Measurements from ENCODE around the gene ECSCR.
"Not testable (repeated sequence)": the region's sequence is repeated elsewhere in the genome, so short reads cannot be mapped to it uniquely, and the experiment has no call there.

ECSCR gene

GRCh38 chr5:139410121-139410992 lies 52.2 kb downstream of the ECSCR start:
- DNase-seq, result no peak

GRCh38 chr5:139409116-139409515 lies 53.4 kb downstream of the ECSCR start:
- not testable (repeated sequence) for DNase-seq

GRCh38 chr5:139408191-139408590 lies 54.4 kb downstream of the ECSCR start:
- no peak for DNase-seq

GRCh38 chr5:139407517-139407916 lies 55.0 kb downstream of the ECSCR start:
- DNase-seq, result no peak

GRCh38 chr5:139406963-139407362 lies 55.6 kb downstream of the ECSCR start:
- no peak for DNase-seq

GRCh38 chr5:139404484-139404840 lies 58.1 kb downstream of the ECSCR start:
- no peak for DNase-seq

- peak; percentile 95 to 97 for DNase-seq
Measured at GRCh38 chr5:139403787-139404483, 58.6 kb downstream of the ECSCR start, which contains the start of gene SPATA24. TSS of gene SPATA24 (minus strand) at chr5:139404089. CDS start at chr5:139404060, 29 bp downstream.

- DNase-seq, result no peak
Measured at GRCh38 chr5:139403418-139403786, 59.1 kb downstream of the ECSCR start.

GRCh38 chr5:139402561-139403158 lies 59.9 kb downstream of the ECSCR start:
- peak; percentile 17 to 33 for DNase-seq

GRCh38 chr5:139401546-139401945 lies 61.0 kb downstream of the ECSCR start:
- no peak for DNase-seq

- DNase-seq, result no peak
Measured at GRCh38 chr5:139399501-139400121, 62.9 kb downstream of the ECSCR start.
